ENCODE results near the gene CDS2.
A peak's percentile ranks its signal among the peaks of the same experiment; 100 is the strongest.

Gene CDS2

GRCh38 chr20:5135363-5136012 is 8.7 kb downstream of the CDS2 start:
- no peaks in the 10 kb centered on the region for H3K27me3 Mint-ChIP-seq
- no peaks in the 10 kb centered on the region for H3K9me3 Mint-ChIP-seq
- H3K36me3 Mint-ChIP-seq, result no peaks in the 10 kb centered on the region
- peak overlapping the region; percentile 44 for H3K4me3 Mint-ChIP-seq
- H3K27ac Mint-ChIP-seq, result peak overlapping the region; percentile 43
- peak; percentile 97 for ATAC-seq
- peaks cover 34% of the 10 kb centered on the region for H3K4me1 Mint-ChIP-seq

- ATAC-seq, result peak; percentile 67
- Mint-ChIP-seq H3K9me3 (no peaks in the 10 kb centered on the region), H3K36me3 (no peaks in the 10 kb centered on the region), H3K4me3 (peak overlapping the region; percentile 44), H3K27me3 (no peaks in the 10 kb centered on the region), H3K4me1 (peaks cover 38% of the 10 kb centered on the region), H3K27ac (peak overlapping the region; percentile 43)
Observed at GRCh38 chr20:5136096-5136495, 9.3 kb downstream of the CDS2 start.

- H3K27ac Mint-ChIP-seq, result no peak overlapping the region
- no peaks in the 10 kb centered on the region for H3K27me3 Mint-ChIP-seq
- H3K4me3 Mint-ChIP-seq, result no peak overlapping the region
- ATAC-seq, result no peak
- H3K4me1 Mint-ChIP-seq, result peaks cover 61% of the 10 kb centered on the region
- peaks cover 5% of the 10 kb centered on the region for H3K36me3 Mint-ChIP-seq
- no peaks in the 10 kb centered on the region for H3K9me3 Mint-ChIP-seq
Observed at GRCh38 chr20:5140195-5140594, 13.4 kb downstream of the CDS2 start.

GRCh38 chr20:5141615-5142014 is 14.8 kb downstream of the CDS2 start:
- H3K27me3 Mint-ChIP-seq, result no peaks in the 10 kb centered on the region
- no peak for ATAC-seq
- peaks cover 9% of the 10 kb centered on the region for H3K36me3 Mint-ChIP-seq
- peak overlapping the region; percentile 42 for H3K27ac Mint-ChIP-seq
- H3K9me3 Mint-ChIP-seq, result no peaks in the 10 kb centered on the region
- no peak overlapping the region for H3K4me3 Mint-ChIP-seq
- H3K4me1 Mint-ChIP-seq, result peaks cover 59% of the 10 kb centered on the region

- Mint-ChIP-seq H3K36me3 (peaks cover 9% of the 10 kb centered on the region), H3K4me3 (no peak overlapping the region), H3K27me3 (no peaks in the 10 kb centered on the region), H3K9me3 (no peaks in the 10 kb centered on the region), H3K4me1 (peaks cover 73% of the 10 kb centered on the region), H3K27ac (peak overlapping the region; percentile 79)
- ATAC-seq, result peak; percentile 20
Observed at GRCh38 chr20:5143851-5144250, 17.0 kb downstream of the CDS2 start.

GRCh38 chr20:5145365-5146098 is 18.7 kb downstream of the CDS2 start:
- Mint-ChIP-seq H3K9me3 (no peaks in the 10 kb centered on the region), H3K4me1 (peaks cover 76% of the 10 kb centered on the region), H3K4me3 (no peak overlapping the region), H3K27ac (peak overlapping the region; percentile 0), H3K36me3 (peaks cover 9% of the 10 kb centered on the region), H3K27me3 (no peaks in the 10 kb centered on the region)
- no peak for ATAC-seq

- ATAC-seq, result no peak
- Mint-ChIP-seq H3K9me3 (no peaks in the 10 kb centered on the region), H3K4me1 (peaks cover 72% of the 10 kb centered on the region), H3K27me3 (no peaks in the 10 kb centered on the region), H3K27ac (peak overlapping the region; percentile 0), H3K36me3 (peaks cover 9% of the 10 kb centered on the region), H3K4me3 (no peak overlapping the region)
Observed at GRCh38 chr20:5146099-5146668, 19.4 kb downstream of the CDS2 start.

- Mint-ChIP-seq H3K27me3 (no peaks in the 10 kb centered on the region), H3K4me3 (no peak overlapping the region), H3K4me1 (peaks cover 64% of the 10 kb centered on the region), H3K36me3 (peaks cover 9% of the 10 kb centered on the region), H3K27ac (peak overlapping the region; percentile 0), H3K9me3 (no peaks in the 10 kb centered on the region)
- no peak for ATAC-seq
Observed at GRCh38 chr20:5146871-5147592, 20.2 kb downstream of the CDS2 start.

- no peak overlapping the region for H3K27ac Mint-ChIP-seq
- no peaks in the 10 kb centered on the region for H3K27me3 Mint-ChIP-seq
- ATAC-seq, result no peak
- peaks cover 13% of the 10 kb centered on the region for H3K36me3 Mint-ChIP-seq
- H3K4me3 Mint-ChIP-seq, result no peak overlapping the region
- peaks cover 60% of the 10 kb centered on the region for H3K4me1 Mint-ChIP-seq
- H3K9me3 Mint-ChIP-seq, result no peaks in the 10 kb centered on the region
Observed at GRCh38 chr20:5148581-5148980, 21.8 kb downstream of the CDS2 start.

GRCh38 chr20:5149892-5150225 is 23.1 kb downstream of the CDS2 start:
- Mint-ChIP-seq H3K36me3 (peaks cover 15% of the 10 kb centered on the region), H3K4me1 (peaks cover 60% of the 10 kb centered on the region), H3K27me3 (no peaks in the 10 kb centered on the region), H3K27ac (no peak overlapping the region), H3K9me3 (no peaks in the 10 kb centered on the region), H3K4me3 (no peak overlapping the region)
- no peak for ATAC-seq

GRCh38 chr20:5150226-5151076 is 23.6 kb downstream of the CDS2 start:
- Mint-ChIP-seq H3K9me3 (no peaks in the 10 kb centered on the region), H3K27me3 (no peaks in the 10 kb centered on the region), H3K27ac (no peak overlapping the region), H3K36me3 (peaks cover 16% of the 10 kb centered on the region), H3K4me1 (peaks cover 63% of the 10 kb centered on the region), H3K4me3 (no peak overlapping the region)
- no peak for ATAC-seq

- H3K27me3 Mint-ChIP-seq, result no peaks in the 10 kb centered on the region
- H3K9me3 Mint-ChIP-seq, result no peaks in the 10 kb centered on the region
- no peak overlapping the region for H3K4me3 Mint-ChIP-seq
- ATAC-seq, result no peak
- H3K4me1 Mint-ChIP-seq, result peaks cover 56% of the 10 kb centered on the region
- no peak overlapping the region for H3K27ac Mint-ChIP-seq
- H3K36me3 Mint-ChIP-seq, result peaks cover 27% of the 10 kb centered on the region
Observed at GRCh38 chr20:5153152-5153467, 26.3 kb downstream of the CDS2 start.

- no peaks in the 10 kb centered on the region for H3K9me3 Mint-ChIP-seq
- no peak overlapping the region for H3K27ac Mint-ChIP-seq
- ATAC-seq, result no peak
- H3K4me3 Mint-ChIP-seq, result no peak overlapping the region
- H3K27me3 Mint-ChIP-seq, result no peaks in the 10 kb centered on the region
- H3K36me3 Mint-ChIP-seq, result peaks cover 27% of the 10 kb centered on the region
- H3K4me1 Mint-ChIP-seq, result peaks cover 49% of the 10 kb centered on the region
Observed at GRCh38 chr20:5153612-5154542, 27.1 kb downstream of the CDS2 start.

GRCh38 chr20:5154543-5154925 is 27.7 kb downstream of the CDS2 start:
- H3K36me3 Mint-ChIP-seq, result peaks cover 27% of the 10 kb centered on the region
- no peak overlapping the region for H3K27ac Mint-ChIP-seq
- no peak overlapping the region for H3K4me3 Mint-ChIP-seq
- no peaks in the 10 kb centered on the region for H3K9me3 Mint-ChIP-seq
- H3K27me3 Mint-ChIP-seq, result no peaks in the 10 kb centered on the region
- ATAC-seq, result no peak
- peaks cover 46% of the 10 kb centered on the region for H3K4me1 Mint-ChIP-seq
